GM10248 (cell line): ENCODE data around the gene ARFGAP3.

Source experiments
- CTCF ChIA-PET: fragments of 300-600 bp; sonication (Branson Sonifier 250); formaldehyde crosslinking; extraction: SDS; loops from one replicate; lab custom pipeline; 2021; ENCODE audit warnings: antibody characterized with exemption; lab: Yijun Ruan, JAX
- POLR2A ChIA-PET: fragments of 350-650 bp; sonication (Branson Sonifier 250); formaldehyde crosslinking; extraction: SDS; loops from one replicate; lab custom pipeline; 2020; ENCODE audit warnings: antibody characterized with exemption; lab: Yijun Ruan, JAX
- DNase-seq: peaks from one replicate; pipeline ENCODE4 v3.0.0; 2012; ENCODE audit errors: extremely low spot score
- TF ChIP-seq, protein P1 (sequence below): IDR thresholded peaks from 2 replicates; pipeline ENCODE4 v1.5.1; 2012; ENCODE audit warnings: mild to moderate bottlenecking, low read depth; ENCODE audit errors: extremely low read depth, missing control alignments, control extremely low read depth

ARFGAP3 gene

DNA sequence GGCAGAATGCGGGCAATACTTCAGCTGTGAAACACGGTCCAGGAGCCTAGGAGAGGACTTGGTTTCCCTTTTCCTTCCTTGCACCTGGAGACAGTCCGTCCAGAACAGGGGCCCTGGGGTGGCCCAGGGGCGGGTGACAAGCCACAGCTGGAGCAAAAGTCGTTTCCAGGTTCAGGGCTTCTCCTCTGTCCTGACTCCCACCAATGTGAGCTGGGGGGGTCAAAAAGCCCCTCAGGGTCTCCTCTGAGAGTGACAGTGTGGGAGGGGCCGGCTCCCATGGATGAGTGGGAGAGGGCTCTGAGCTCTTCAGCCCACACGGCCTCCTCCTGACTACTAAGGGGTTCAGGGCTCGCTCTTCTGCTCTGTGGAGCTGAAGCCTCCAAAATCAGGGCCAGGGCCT is 20.1 kb upstream of the ARFGAP3 start:
- TF ChIP-seq, protein P1, sequence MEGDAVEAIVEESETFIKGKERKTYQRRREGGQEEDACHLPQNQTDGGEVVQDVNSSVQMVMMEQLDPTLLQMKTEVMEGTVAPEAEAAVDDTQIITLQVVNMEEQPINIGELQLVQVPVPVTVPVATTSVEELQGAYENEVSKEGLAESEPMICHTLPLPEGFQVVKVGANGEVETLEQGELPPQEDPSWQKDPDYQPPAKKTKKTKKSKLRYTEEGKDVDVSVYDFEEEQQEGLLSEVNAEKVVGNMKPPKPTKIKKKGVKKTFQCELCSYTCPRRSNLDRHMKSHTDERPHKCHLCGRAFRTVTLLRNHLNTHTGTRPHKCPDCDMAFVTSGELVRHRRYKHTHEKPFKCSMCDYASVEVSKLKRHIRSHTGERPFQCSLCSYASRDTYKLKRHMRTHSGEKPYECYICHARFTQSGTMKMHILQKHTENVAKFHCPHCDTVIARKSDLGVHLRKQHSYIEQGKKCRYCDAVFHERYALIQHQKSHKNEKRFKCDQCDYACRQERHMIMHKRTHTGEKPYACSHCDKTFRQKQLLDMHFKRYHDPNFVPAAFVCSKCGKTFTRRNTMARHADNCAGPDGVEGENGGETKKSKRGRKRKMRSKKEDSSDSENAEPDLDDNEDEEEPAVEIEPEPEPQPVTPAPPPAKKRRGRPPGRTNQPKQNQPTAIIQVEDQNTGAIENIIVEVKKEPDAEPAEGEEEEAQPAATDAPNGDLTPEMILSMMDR: no peak
- CTCF ChIA-PET: interaction anchor here (1.0 to 3.6 kb wide), 3 partner anchors 10 to 180 kb away, joined by 3 to 34 read pairs (median 3); no protein-coding TSS in a partner anchor
- POLR2A ChIA-PET: interaction anchor here (1.2 kb wide), 1 partner anchor 138 kb away, joined by 4 read pairs; the partner anchor contains the start of gene PACSIN2
- DNase-seq: no peak

DNA sequence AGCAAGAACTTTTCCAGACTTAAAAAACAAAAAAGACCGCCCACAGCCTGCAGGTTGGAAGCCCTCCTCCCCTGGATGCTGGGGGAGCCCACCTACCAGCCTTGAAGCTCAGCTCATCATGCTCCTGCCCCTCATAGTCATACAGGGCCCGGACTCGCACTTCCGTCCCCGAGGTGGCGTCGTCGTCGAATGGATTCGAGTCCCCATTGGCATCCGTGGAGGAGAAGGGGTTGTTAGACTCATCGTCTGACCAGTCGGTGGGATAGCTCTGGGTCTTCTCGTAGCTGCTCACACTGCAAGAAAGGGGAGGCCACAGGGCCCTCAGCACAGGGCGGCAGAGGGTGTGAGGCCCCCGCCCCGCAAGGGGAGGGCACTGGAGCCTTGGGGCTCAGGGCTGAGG is 19.0 kb upstream of the ARFGAP3 start:
- CTCF ChIA-PET: interaction anchor here (0.9 to 3.6 kb wide), 4 partner anchors 9 to 215 kb away, joined by 3 to 34 read pairs (median 3); no protein-coding TSS in a partner anchor
- DNase-seq: no peak
- POLR2A ChIA-PET: interaction anchor here (0.6 to 1.2 kb wide), 2 partner anchors 139 to 169 kb away, joined by 3 to 4 read pairs; partner anchors contain the start of gene PACSIN2
- TF ChIP-seq, protein P1: no peak

DNA sequence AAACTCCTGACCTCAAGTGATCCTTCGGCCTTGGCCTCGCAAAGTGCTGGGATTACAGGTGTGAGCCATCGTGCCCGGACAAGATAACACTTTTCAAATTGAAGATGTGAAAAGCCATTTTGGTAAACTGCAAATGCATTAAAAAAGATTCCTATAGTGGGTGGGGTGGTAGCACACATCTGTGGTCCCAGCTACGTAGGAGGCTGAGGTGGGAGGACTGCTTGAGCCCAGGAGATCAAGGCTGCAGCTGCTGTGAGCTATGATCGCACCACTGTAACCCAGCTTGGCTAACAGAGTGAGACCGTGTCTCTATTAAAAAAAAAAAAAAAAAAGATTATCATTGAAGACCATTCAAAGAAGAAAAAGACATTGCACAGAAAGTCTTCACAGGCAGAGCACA is 16.9 kb upstream of the ARFGAP3 start:
- no peak for DNase-seq
- ChIA-PET CTCF (interaction anchor here (1.2 to 1.4 kb wide), 2 partner anchors 8 to 134 kb away, joined by 3 to 4 read pairs; no protein-coding TSS in a partner anchor), POLR2A (no interaction called here)
- TF ChIP-seq, protein P1: no peak

DNA sequence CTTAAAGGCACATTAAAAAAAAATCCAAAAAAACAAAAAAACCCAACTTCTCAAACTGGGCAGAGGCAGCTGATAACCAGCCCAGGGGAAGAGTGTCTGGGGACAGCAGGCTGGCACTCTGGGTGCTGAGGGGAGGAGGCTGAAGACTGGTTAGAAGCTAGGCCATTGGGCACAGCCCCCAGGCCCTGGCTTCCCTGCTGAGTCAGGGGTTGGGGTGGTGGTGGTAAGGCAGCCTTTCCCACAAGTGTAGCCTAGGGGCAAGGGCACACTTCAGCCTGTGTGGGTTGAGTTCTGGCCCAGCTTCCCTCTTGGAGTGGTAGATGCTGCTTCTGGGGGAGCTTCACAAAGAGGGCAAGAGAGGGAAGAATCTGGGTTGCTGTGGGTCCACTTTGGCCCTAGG is 16.3 kb upstream of the ARFGAP3 start:
- ChIA-PET POLR2A (no interaction called here), CTCF (interaction anchor here (1.2 to 1.4 kb wide), 2 partner anchors 9 to 134 kb away, joined by 3 to 4 read pairs; no protein-coding TSS in a partner anchor)
- TF ChIP-seq, protein P1: no peak
- DNase-seq: no peak

DNA sequence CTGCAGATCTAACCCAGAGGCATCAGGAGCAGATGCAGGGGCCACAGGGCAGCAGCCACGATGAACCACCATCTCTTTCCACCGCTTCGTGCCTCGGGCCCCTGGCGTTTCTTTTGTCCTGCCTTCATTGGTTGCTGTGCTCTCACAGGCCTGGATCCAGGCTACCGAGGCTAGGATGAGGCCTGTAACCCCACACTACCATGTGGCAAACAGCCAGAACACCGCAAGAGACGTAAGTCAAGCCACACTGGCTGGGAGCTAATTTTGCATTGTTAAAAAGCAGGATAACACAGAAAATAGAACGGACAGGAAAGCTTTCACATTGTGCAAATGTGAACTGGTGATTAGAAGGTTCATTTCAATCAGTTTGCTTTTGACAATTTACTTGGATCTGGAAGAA is 15.7 kb upstream of the ARFGAP3 start:
- POLR2A ChIA-PET: no interaction called here
- TF ChIP-seq, protein P1: no peak
- no peak for DNase-seq
- CTCF ChIA-PET: interaction anchor here (1.2 to 1.4 kb wide), 2 partner anchors 9 to 135 kb away, joined by 3 to 4 read pairs; no protein-coding TSS in a partner anchor

DNA sequence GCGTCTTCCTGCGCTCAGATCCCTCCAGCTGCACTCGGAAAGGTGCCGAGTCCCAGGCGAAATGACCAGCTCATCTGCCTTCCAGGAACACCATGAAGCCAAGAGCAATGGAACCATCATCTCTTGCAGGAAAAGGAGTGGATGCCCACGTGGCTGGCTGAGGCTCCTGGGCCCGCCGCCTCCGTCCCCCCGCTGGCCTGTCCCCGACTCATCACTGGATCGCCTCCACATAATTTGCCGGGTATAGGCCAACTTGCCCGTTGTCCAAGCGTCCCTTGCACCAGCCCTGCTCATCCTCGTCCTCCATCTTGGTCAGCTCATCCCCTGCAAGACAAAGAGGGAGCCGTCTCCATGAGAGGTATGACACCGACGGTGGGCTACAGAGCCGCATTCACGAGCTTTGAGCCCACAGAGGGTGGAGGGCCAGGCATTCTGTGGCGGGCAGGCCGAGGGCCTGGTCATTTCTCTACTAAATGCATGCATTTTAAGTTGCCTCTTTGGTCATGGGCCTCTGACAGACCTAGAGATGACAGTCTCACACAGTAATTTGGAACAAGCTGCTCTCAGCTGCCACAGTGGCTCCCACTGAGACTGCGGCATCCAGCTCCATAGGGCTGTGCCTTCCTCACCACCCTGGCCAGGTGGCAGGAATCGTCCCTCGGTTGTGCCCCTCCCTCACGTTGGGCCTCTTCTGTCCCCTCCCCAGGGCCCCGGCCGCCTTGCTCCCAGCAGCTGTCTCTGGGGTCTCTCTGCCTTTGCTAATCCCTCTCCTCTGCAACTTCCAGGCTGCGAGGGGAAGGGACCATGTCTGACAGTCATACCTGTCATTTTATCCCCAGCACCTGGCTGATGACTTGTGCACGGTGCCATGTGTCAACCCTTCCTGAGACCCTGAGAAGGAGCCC is 14.3 kb upstream of the ARFGAP3 start:
- TF ChIP-seq, protein P1: no peak
- ChIA-PET POLR2A (no interaction called here), CTCF (interaction anchor here (1.1 to 5.9 kb wide), 2 partner anchors 12 to 91 kb away, joined by 4 to 49 read pairs; no protein-coding TSS in a partner anchor)
- no peak for DNase-seq
